Prostate gland (tissue), 2 donors: ENCODE measurements around the gene OPRM1. TPM values are rescaled to one million over a fixed set of nuclear protein-coding genes. Genes with fewer than 3 reads are reported as not detected.

Experiments
- DNase-seq: peaks from one replicate; pipeline ENCODE4 v3.0.0-alpha.2; 2019; ENCODE audit warnings: low spot score
- H3K27ac ChIP-seq, 2 donors: fragments of 200-600 bp; sonication (generic); 2 replicates each; pipeline ENCODE4 v1.5.1; 2017 to 2019
- H3K27me3 ChIP-seq: fragments of 200-600 bp; sonication (generic); replicated peaks from 2 replicates; pipeline ENCODE4 v1.5.1; 2019; ENCODE audit not compliant: insufficient read depth
- H3K36me3 ChIP-seq, 2 donors: fragments of 200-600 bp; sonication (generic); 1 replicate in 1 of 2; 2 replicates in 1 of 2; pipeline versions ENCODE4 v1.5.1 to v1.8.1; 2017 to 2019
- H3K4me1 ChIP-seq: fragments of 200-600 bp; sonication (generic); replicated peaks from 2 replicates; pipeline ENCODE4 v1.5.1; 2019
- H3K4me3 ChIP-seq, 2 donors: fragments of 200-600 bp; sonication (generic); 2 replicates each; pipeline ENCODE4 v1.5.1; 2017 to 2019
- H3K9me3 ChIP-seq: fragments of 200-600 bp; sonication (generic); 2 replicates; pipeline ENCODE4 v1.5.1; 2017
- CTCF ChIP-seq, 4 experiments: fragments of 200-600 bp in 2 of 4; fragments of 450-650 bp in 2 of 4; sonication (generic) in 2 of 4; IDR thresholded peaks; 1 replicate in 3 of 4; 2 replicates in 1 of 4; pipeline ENCODE4 v1.5.1; 2016 to 2019; ENCODE audit warnings: antibody characterized with exemption in 4 of 4, mild to moderate bottlenecking in 2 of 4, moderate library complexity in 2 of 4
- POLR2A ChIP-seq: fragments of 450-650 bp; IDR thresholded peaks from one replicate; pipeline ENCODE4 v1.6.1; 2016; ENCODE audit warnings: antibody characterized with exemption, mild to moderate bottlenecking
- POLR2AphosphoS5 ChIP-seq: sonication (generic); formaldehyde crosslinking; IDR thresholded peaks from one replicate; pipeline ENCODE4 v1.6.1; 2017; ENCODE audit warnings: antibody characterized with exemption
- WGBS: methylation state at CpG from one replicate; pipeline ENCODE4 v1.1.5; 2018; 5-methylcytosine and 5-hydroxymethylcytosine counted together
- intact Hi-C: fragments of 100-400 bp; cut with DNase I; formaldehyde crosslinking; loops from one replicate; pipeline ENCODE4 v1.14.2; 2022
- total RNA-seq, 2 donors: library from RNA; depleted of rRNA; stranded (reverse); fragments of >200 nt; gene quantifications; one replicate each; pipeline ENCODE4 v1.1.0, GENCODE V29; 2016

Gene OPRM1
- total RNA-seq, 2 donors from 2014 or later, result not detected

GRCh38 chr6:154292855-154293519, 253.9 kb downstream of the OPRM1 start:
- Histone ChIP-seq H3K27me3 (no peaks in the 10 kb centered on the region), H3K36me3 (no peaks in the 10 kb centered on the region), H3K27ac (no peak overlapping the region), H3K9me3 (no peaks in the 10 kb centered on the region), H3K4me1 (no peaks in the 10 kb centered on the region), H3K4me3 (no peak overlapping the region)
- no peak for DNase-seq
- intact Hi-C loops, result no loop called here
- WGBS, result 45% methylated on average over 4 of the region's 4 CpGs
- TF ChIP-seq POLR2AphosphoS5, result no peak
- no peak for TF ChIP-seq CTCF (IDR thresholded peaks at IDR 0.05)
- TF ChIP-seq POLR2A, result no peak

- intact Hi-C loops, result no loop called here
- no peak for DNase-seq
- Histone ChIP-seq H3K27ac (no peak overlapping the region), H3K9me3 (no peaks in the 10 kb centered on the region), H3K36me3 (no peaks in the 10 kb centered on the region), H3K27me3 (no peaks in the 10 kb centered on the region), H3K4me3 (no peak overlapping the region), H3K4me1 (no peaks in the 10 kb centered on the region)
- no peak for TF ChIP-seq CTCF (IDR thresholded peaks at IDR 0.05)
- no peak for TF ChIP-seq POLR2A
- TF ChIP-seq POLR2AphosphoS5, result no peak
- 65% methylated on average over 4 of the region's 4 CpGs for WGBS
Measured at GRCh38 chr6:154295733-154296132, 256.7 kb downstream of the OPRM1 start.
